Kidney (tissue), 14 donors: ENCODE results near the gene IQCN. TPM values are rescaled to one million over a fixed set of nuclear protein-coding genes. Genes with fewer than 3 reads are reported as not detected.
A peak's percentile ranks its signal among the peaks of the same experiment; 100 is the strongest.

Source experiments
- DNase-seq, 5 donors: peaks; one replicate each; pipeline ENCODE4 v3.0.0-alpha.2; 2013 to 2020
- FAIRE-seq: peaks from 2 replicates; lab custom pipeline; 2012; peaks lifted over from hg19 to GRCh38; lab: Jason Lieb, UNC
- H3K27ac ChIP-seq, 2 donors: one replicate each; pipeline ENCODE4 v1.7.0; 2013; ENCODE audit warnings: low read depth in 2 of 2, low read length in 2 of 2, inconsistent platforms in 1 of 2
- H3K27me3 ChIP-seq: one replicate; pipeline ENCODE4 v1.7.1; 2013; ENCODE audit warnings: low read length, inconsistent platforms; ENCODE audit not compliant: control insufficient read depth, insufficient read depth
- H3K36me3 ChIP-seq, 3 donors: one replicate each; pipeline versions ENCODE4 v1.7.0 to v1.7.1; 2013; ENCODE audit warnings: low read length in 3 of 3, control low read depth in 1 of 3, inconsistent platforms in 1 of 3; ENCODE audit not compliant: insufficient read depth in 3 of 3, control insufficient read depth in 2 of 3
- H3K4me1 ChIP-seq, 3 donors: one replicate each; pipeline versions ENCODE4 v1.7.0 to v1.7.1; 2013; ENCODE audit warnings: low read length in 3 of 3, inconsistent platforms in 1 of 3, low read depth in 1 of 3; ENCODE audit not compliant: control insufficient read depth in 2 of 3, insufficient read depth in 2 of 3
- H3K4me3 ChIP-seq, 3 donors: one replicate each; pipeline versions ENCODE4 v1.7.0 to v1.8.1; 2013; ENCODE audit warnings: low read length in 3 of 3, control low read depth in 1 of 3, inconsistent platforms in 1 of 3
- H3K9ac ChIP-seq, 3 donors: one replicate each; pipeline versions ENCODE4 v1.7.0 to v1.7.1; 2013; ENCODE audit warnings: low read length in 3 of 3, control low read depth in 1 of 3, inconsistent platforms in 1 of 3
- H3K9me3 ChIP-seq, 3 donors: one replicate each; pipeline versions ENCODE4 v1.7.0 to v1.7.1; 2013; ENCODE audit warnings: low read length in 3 of 3, control low read depth in 1 of 3, inconsistent platforms in 1 of 3; ENCODE audit not compliant: control insufficient read depth in 2 of 3, insufficient read depth in 1 of 3
- CTCF ChIP-seq: IDR thresholded peaks from 3 replicates; pipeline ENCODE4 v1.5.1; 2012; ENCODE audit warnings: mild to moderate bottlenecking, moderate library complexity, borderline replicate concordance; ENCODE audit not compliant: insufficient read depth; ENCODE audit errors: extremely low read depth
- intact Hi-C: fragments of 100-400 bp; cut with DNase I; formaldehyde crosslinking; loops from one replicate; pipeline ENCODE4 v1.11.1; 2022
- polyA plus RNA-seq: library from polyadenylated mRNA; stranded (reverse); fragments of 350-450 nt; fragmentation: Illumina TruSeq; extraction: RNeasy Lipid Tissue Mini Kit (QIAGEN cat#74804); gene quantifications from one replicate; pipeline ENCODE4 v1.2.3, GENCODE V29; 2014; ENCODE audit warnings: low read depth, low replicate concordance; ENCODE audit not compliant: insufficient read depth
- total RNA-seq: library from RNA; stranded (reverse); fragmentation: NEBNext Ultra II Directional; extraction: Animal tissue kit (Norgen Biotek cat#: 25700); gene quantifications from one replicate; pipeline ENCODE4 v1.2.1, GENCODE V29; 2021
- donor health status: control.
- donor health status: control.
- donor health status: control.
- donor health status: control.
- donor health status: control.
- donor health status: DM: yes; HTN: yes; CAD: no.
- donor health status: Normal renal cell carcinoma (clear cell type).

IQCN gene
- total and polyA plus RNA-seq, 2 donors from 2014 or later = 0.82 to 6.3 TPM

- peak overlapping the region; percentile 91 to 92 for H3K27ac ChIP-seq
- TF ChIP-seq CTCF = no peak
- intact Hi-C loops = no loop called here
- H3K36me3 ChIP-seq = no peaks in the 10 kb centered on the region
- H3K4me3 ChIP-seq = peak overlapping the region; percentile 71 to 82 (median 79)
- no peaks in the 10 kb centered on the region for H3K9me3 ChIP-seq
- no peaks in the 10 kb centered on the region for H3K27me3 ChIP-seq
- peaks cover 3 to 45% (median 36%) of the 10 kb centered on the region in 3 donors for H3K4me1 ChIP-seq
- H3K9ac ChIP-seq = peak overlapping the region in 2 of 3 donors; percentile 43 to 94
- DNase-seq (peak in 4 of 5 donors; percentile 70 to 81 (median 75)), FAIRE-seq (no peak)
These were observed 48.1 kb upstream of the IQCN start for GRCh38 chr19:18322318-18322758.

GRCh38 chr19:18321734-18322102 lies 47.5 kb upstream of the IQCN start:
- H3K4me1 ChIP-seq = peaks cover 3 to 45% (median 36%) of the 10 kb centered on the region in 3 donors
- intact Hi-C loops = no loop called here
- H3K36me3 ChIP-seq = no peaks in the 10 kb centered on the region
- no peaks in the 10 kb centered on the region for H3K9me3 ChIP-seq
- FAIRE-seq (no peak), DNase-seq (peak in 1 of 5 donors; percentile 28)
- H3K4me3 ChIP-seq = peak overlapping the region; percentile 71 to 82 (median 79)
- no peak for TF ChIP-seq CTCF
- peak overlapping the region; percentile 72 to 91 for H3K27ac ChIP-seq
- H3K27me3 ChIP-seq = no peaks in the 10 kb centered on the region
- H3K9ac ChIP-seq = peak overlapping the region in 1 of 3 donors; percentile 94

- peak overlapping the region; percentile 22 to 72 for H3K27ac ChIP-seq
- H3K9ac ChIP-seq = peak overlapping the region in 1 of 3 donors; percentile 94
- FAIRE-seq = no peak
These were observed 46.8 kb upstream of the IQCN start for GRCh38 chr19:18320865-18321733.

More at GRCh38 chr19:18320865-18321733, 46.8 kb upstream of the IQCN start:
- H3K36me3 ChIP-seq = no peaks in the 10 kb centered on the region
- TF ChIP-seq CTCF = no peak
- intact Hi-C loops = no loop called here
- peaks cover 3 to 45% (median 36%) of the 10 kb centered on the region in 3 donors for H3K4me1 ChIP-seq
- DNase-seq = peak in 1 of 5 donors; percentile 44
- no peaks in the 10 kb centered on the region for H3K27me3 ChIP-seq
- H3K4me3 ChIP-seq = peak overlapping the region in 1 of 3 donors; percentile 71
- H3K9me3 ChIP-seq = no peaks in the 10 kb centered on the region
